Duodenal mucosa (tissue), 2 donors: ENCODE data around the gene ADD1.
"Not testable (repeated sequence)": the region's sequence is repeated elsewhere in the genome, so short reads cannot be mapped to it uniquely, and the experiment has no call there.

Experiments
- H3K27ac ChIP-seq: one replicate; pipeline ENCODE4 v1.7.0; 2013; ENCODE audit warnings: low read depth, low read length
- H3K27me3 ChIP-seq, 2 donors: one replicate each; pipeline ENCODE4 v1.7.0; 2013; ENCODE audit warnings: low read length in 2 of 2, control low read depth in 1 of 2; ENCODE audit not compliant: insufficient read depth in 2 of 2, control insufficient read depth in 1 of 2
- H3K36me3 ChIP-seq, 2 donors: one replicate each; pipeline ENCODE4 v1.7.0; 2013; ENCODE audit warnings: low read length in 2 of 2, control low read depth in 1 of 2; ENCODE audit not compliant: insufficient read depth in 2 of 2, control insufficient read depth in 1 of 2
- H3K4me1 ChIP-seq, 2 donors: one replicate each; pipeline ENCODE4 v1.7.0; 2013; ENCODE audit warnings: low read length in 2 of 2, control low read depth in 1 of 2; ENCODE audit not compliant: insufficient read depth in 2 of 2, control insufficient read depth in 1 of 2
- H3K4me3 ChIP-seq, 2 donors: one replicate each; pipeline ENCODE4 v1.7.0; 2013; ENCODE audit warnings: low read length in 2 of 2, low read depth in 1 of 2
- H3K9ac ChIP-seq, 2 donors: one replicate each; pipeline ENCODE4 v1.7.0; 2013; ENCODE audit warnings: low read length in 2 of 2, low read depth in 1 of 2
- H3K9me3 ChIP-seq, 2 donors: one replicate each; pipeline ENCODE4 v1.7.0; 2013; ENCODE audit warnings: low read length in 2 of 2, control low read depth in 1 of 2; ENCODE audit not compliant: control insufficient read depth in 1 of 2

Gene ADD1

DNA sequence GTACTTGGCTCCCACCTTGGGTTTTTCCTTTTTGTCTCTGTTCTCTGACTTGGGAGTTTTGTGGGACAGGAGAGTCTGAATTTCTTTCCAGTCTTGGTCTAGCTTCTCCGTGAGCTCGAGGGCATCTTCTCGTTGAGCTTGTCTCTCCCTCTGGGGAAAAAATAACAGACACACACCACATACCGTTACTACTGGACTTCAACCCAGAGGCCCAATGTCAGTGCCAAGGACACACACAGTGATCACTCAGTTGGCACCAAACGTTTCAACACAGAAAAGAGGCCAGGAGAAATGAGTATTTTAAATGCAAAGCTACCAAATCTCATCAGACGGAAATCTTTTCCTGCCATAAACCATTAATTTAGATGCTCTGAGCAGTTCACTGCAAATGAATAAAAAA lies 109.9 kb downstream of the ADD1 start:
- H3K9ac ChIP-seq = no peak overlapping the region
- H3K27me3 ChIP-seq = no peaks in the 10 kb centered on the region
- H3K9me3 ChIP-seq = no peaks in the 10 kb centered on the region
- no peak overlapping the region for H3K4me3 ChIP-seq
- H3K36me3 ChIP-seq = peaks cover 35 to 84% of the 10 kb centered on the region in 2 donors
- no peaks in the 10 kb centered on the region for H3K4me1 ChIP-seq
- H3K27ac ChIP-seq = no peak overlapping the region

DNA sequence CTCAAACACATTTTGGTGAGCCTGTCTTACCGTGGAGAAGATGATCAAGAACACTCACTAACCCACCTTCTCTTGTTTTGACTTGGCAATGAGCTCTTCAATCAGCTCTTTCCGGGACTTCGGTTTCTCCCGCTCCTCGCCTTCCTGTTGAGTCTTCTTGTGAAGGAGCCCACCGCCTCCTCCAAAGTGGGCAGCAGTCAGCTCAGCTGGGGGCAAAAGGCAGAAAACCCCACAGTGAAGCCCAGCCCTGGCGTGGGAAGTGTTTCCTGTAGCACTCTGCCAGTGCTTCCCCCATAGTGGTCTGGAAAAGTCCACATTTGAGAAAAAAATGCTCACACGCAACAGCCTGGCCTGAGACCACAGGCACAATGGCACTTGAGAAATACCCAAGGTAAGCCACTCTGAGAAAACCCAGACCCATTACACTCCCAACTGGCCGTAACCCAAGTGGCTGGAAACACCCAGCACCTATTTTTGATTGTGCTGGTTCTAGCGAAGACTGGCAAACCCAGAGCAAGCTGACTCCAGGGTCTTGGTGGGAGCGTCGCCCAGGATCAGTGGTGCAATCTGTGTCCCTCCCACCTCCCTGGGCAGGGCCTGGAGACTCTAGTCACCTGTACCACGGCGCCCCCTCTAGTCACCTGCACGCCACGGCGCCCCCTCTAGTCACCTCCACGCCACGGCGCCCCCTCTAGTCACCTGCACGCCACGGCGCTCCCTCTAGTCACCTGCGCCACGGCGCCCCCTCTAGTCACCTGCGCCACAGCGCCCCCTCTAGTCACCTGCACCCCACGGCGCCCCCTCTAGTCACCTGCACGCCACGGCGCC lies 110.9 kb downstream of the ADD1 start:
- Histone ChIP-seq H3K27me3 (no peaks in the 10 kb centered on the region), H3K9ac (no peak overlapping the region), H3K36me3 (peaks cover 32 to 79% of the 10 kb centered on the region in 2 donors), H3K9me3 (no peaks in the 10 kb centered on the region), H3K27ac (no peak overlapping the region), H3K4me1 (no peaks in the 10 kb centered on the region), H3K4me3 (no peak overlapping the region)

DNA sequence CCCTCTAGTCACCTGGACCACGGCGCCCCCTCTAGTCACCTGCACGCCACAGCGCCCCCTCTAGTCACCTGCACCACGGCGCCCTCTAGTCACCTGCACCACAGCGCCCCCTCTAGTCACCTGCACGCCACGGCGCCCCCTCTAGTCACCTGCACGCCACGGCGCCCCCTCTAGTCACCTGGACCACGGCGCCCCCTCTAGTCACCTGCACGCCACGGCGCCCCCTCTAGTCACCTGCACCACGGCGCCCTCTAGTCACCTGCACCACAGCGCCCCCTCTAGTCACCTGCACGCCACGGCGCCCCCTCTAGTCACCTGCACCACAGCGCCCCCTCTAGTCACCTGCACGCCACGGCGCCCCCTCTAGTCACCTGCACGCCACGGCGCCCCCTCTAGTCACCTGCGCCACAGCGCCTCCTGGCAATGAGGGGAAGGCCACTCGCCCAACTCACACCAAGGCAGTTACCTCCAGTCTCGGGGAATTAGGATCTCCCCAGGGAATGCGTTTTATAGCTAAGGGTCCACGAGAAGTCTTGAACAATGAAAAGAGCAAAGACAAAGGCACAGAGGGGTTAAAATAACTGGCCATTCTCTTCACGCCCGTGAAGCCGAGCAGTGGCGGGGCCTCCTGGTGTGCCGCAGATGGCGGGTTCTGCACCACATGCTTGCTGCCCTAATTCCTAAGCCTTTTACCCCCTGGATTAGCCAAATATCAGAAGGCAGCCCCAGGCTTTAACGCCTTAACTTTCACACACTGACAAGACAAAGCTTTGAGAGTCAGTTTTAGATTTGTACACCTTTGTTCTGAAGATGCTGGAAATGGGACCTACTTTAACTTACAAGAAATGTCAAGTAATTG lies 111.8 kb downstream of the ADD1 start:
- not testable (repeated sequence) for H3K27ac ChIP-seq, H3K4me1 ChIP-seq, H3K27me3 ChIP-seq, H3K9me3 ChIP-seq, H3K4me3 ChIP-seq, H3K9ac ChIP-seq
- H3K36me3 ChIP-seq = peaks cover 24 to 71% of the 10 kb centered on the region in 2 donors

DNA sequence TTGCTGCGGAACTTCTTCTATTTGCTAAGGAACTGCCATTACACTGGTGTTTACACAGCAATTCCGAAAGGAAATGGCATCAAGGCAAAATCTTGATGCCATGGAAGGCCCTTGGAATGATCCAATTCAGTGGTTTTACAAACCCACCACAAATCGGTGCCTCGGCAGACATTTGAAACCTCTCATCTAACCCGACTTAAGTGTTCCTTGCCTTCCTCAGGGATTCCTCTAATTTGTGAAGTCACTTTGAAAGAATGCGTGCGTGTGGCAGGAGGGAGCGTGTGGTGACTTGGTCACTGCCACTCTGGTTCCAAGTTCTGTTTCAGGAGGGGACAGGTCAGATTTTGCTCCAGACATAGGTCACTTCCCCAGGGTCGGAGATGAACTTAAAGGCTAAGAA lies 114.8 kb downstream of the ADD1 start:
- no peak overlapping the region for H3K4me3 ChIP-seq
- H3K4me1 ChIP-seq = peaks cover 12 to 15% of the 10 kb centered on the region in 2 donors
- no peak overlapping the region for H3K9ac ChIP-seq
- no peaks in the 10 kb centered on the region for H3K9me3 ChIP-seq
- H3K27me3 ChIP-seq = no peaks in the 10 kb centered on the region
- H3K36me3 ChIP-seq = peaks cover 16 to 44% of the 10 kb centered on the region in 2 donors
- H3K27ac ChIP-seq = no peak overlapping the region

DNA sequence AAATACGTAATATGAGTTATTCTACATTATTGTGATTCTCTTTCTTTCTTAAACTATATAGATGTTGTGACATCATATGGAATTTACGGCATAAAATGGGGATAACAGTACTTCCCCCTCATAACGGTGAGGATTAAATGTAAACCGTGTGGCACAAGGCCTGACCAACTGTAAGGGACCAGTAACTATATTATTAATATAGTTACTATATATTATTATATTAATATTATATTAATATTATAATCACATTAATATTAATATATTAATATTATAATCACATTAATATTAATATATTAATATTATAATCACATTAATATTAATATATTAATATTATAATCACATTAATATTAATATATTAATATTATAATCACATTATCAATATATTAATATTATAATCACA lies 116.8 kb downstream of the ADD1 start:
- H3K9me3 ChIP-seq, H3K9ac ChIP-seq, H3K4me3 ChIP-seq, H3K27ac ChIP-seq, H3K27me3 ChIP-seq: not testable (repeated sequence)
- peaks cover 16 to 36% of the 10 kb centered on the region in 2 donors for H3K36me3 ChIP-seq
- peaks cover 12 to 20% of the 10 kb centered on the region in 2 donors for H3K4me1 ChIP-seq

DNA sequence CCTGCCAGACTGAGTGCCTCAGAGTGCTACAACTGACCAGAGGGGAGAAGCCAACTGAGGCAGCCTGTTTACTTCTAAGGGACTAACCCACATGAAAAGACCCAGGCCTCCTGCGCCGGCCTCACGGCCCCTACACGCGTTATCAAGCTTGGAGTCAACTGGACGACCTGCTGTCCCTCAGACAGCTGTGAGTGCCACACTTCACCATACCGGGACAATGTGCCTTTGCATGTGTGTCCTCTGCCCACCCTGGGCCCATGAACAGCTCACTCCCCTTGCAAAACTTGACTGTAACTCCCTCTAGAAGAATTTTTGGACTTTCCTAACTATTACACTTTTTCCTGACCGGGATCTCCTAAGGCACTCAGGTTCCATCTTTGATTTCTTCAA lies 117.8 kb downstream of the ADD1 start:
- Histone ChIP-seq H3K36me3 (peaks cover 11 to 26% of the 10 kb centered on the region in 2 donors), H3K27me3 (no peaks in the 10 kb centered on the region), H3K9me3 (no peaks in the 10 kb centered on the region), H3K9ac (peak overlapping the region; percentile 79 to 94), H3K4me1 (peaks cover 12 to 20% of the 10 kb centered on the region in 2 donors), H3K27ac (no peak overlapping the region), H3K4me3 (peak overlapping the region; percentile 82 to 92)

DNA sequence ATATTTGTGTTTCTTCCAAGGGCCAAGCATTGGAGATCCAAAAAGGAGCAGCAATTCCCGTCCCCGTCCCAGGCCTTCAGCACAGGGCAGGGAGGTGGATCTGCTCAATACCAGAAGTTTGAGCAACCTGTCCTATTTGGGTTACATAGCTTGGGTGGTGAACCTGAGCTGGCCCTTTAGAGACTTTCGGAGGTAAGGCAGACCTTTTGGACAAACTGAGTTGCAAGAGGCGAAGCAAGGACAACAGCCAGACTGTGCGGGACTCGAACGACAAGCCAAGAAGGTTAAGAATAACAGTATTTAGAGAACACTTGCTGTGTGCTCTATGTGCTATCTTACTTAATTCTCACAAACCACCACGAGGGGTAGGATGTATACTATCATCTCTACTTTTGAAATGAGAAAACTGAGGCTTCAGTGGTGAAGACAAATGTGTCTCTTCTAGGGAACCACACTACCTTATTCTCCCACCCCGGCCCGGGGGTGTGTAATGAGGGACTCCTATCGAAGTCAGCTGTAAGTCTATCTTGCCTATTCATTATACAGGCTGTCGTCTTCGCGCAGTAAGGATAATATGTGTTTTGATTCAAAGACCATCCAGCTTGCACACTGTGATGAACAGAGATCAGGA lies 118.3 kb downstream of the ADD1 start:
- Histone ChIP-seq H3K4me1 (peaks cover 12 to 20% of the 10 kb centered on the region in 2 donors), H3K27ac (no peak overlapping the region), H3K36me3 (peaks cover 9 to 21% of the 10 kb centered on the region in 2 donors), H3K9ac (peak overlapping the region; percentile 79 to 94), H3K4me3 (peak overlapping the region; percentile 82 to 92), H3K9me3 (no peaks in the 10 kb centered on the region), H3K27me3 (no peaks in the 10 kb centered on the region)

DNA sequence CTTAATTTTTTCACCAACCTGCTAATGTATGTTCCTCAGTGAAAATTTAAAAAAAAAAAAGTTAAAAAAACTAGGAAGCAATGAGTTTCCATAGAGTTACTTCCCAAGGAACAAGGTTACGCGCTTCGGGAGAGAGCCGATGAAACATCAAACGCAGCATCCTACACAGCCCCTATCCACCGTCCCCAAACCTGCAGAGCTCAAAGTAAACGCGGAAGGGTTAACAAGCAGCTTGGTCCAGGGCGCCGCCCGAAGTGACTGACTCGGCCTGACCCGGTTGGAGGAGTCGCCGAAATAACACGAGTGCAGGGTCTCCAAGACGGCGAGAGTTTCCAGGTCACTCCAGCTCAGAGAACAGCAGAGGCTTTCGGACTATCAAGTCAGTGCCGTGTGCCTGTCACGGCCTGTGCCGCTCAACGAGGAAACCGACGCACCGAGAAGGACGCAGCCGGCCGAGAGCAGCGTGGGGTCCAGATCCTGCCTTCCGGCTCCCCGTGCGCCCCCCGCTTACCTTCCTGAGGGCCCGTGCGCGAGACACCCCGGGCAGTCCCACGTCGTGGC lies 119.0 kb downstream of the ADD1 start:
- Histone ChIP-seq H3K9ac (peak overlapping the region; percentile 79 to 94), H3K4me3 (peak overlapping the region; percentile 82 to 92), H3K36me3 (peaks cover 3 to 14% of the 10 kb centered on the region in 2 donors), H3K4me1 (peaks cover 12 to 20% of the 10 kb centered on the region in 2 donors), H3K27ac (peak overlapping the region; percentile 69), H3K27me3 (no peaks in the 10 kb centered on the region), H3K9me3 (no peaks in the 10 kb centered on the region)

DNA sequence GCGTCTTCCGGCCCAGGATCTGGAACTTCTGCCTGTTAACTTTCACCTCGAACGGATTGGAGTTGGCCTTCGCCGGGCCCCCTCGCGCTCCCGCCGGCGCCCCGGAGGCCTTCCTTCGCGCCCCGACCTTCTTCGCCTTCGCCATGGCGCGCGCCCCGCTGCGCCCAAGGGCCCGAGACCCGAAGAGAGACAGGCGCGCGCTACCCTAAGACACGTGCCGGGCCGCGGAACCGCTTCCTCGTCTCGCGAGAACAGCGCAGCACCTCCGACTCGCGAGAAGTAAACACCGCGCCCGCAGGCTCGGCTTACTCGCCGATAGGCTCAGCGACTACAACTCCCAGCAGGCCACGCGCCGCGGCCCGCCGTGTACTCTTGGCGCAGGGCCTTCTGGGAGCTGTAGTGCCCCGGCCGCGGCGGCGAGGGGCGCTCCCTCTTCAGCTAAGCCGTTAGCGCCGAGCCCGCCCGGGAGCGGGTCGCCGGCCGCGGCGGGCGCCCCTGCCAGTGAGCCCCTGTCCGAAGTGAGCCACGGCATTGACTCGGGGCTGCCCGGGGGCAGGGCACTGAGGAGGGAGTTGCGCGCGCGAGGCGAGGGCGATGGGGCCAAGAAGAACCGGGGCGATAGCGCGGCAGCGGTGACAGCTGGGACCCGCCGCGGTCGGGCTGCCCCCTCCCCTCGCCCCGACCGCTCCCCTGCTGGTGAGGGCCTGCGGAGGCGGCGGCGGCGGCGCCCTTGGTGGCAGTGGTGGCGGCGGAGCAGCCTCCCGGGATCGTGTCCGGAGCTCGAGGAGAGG lies 119.7 kb downstream of the ADD1 start, which contains the start of the genes GRK4 and NOP14:
TSS of gene GRK4 (plus strand) at position 397 of the 791 bp plus-strand sequence. CDS start 500 bp downstream, outside the sequence.
TSS of gene NOP14 (minus strand) at position 232 of the 791 bp plus-strand sequence. CDS start at position 145, 87 bp downstream.
- Histone ChIP-seq H3K36me3 (peaks cover 0 to 7% of the 10 kb centered on the region in 2 donors), H3K9ac (peak within 1 kb of the TSS; percentile 79 to 94), H3K4me1 (peaks cover 12 to 20% of the 10 kb centered on the region in 2 donors), H3K27me3 (no peaks in the 10 kb centered on the region), H3K9me3 (no peaks in the 10 kb centered on the region), H3K4me3 (peak within 1 kb of the TSS; percentile 82 to 92), H3K27ac (peak within 1 kb of the TSS; percentile 69)
